ENCODE results near the gene CYP26C1. TPM values are rescaled to one million over a fixed set of nuclear protein-coding genes. Genes with fewer than 3 reads are reported as not detected.

CYP26C1 gene
- total RNA-seq, 2 experiments from 2014 or later: 0.15 to 0.19 TPM

DNA sequence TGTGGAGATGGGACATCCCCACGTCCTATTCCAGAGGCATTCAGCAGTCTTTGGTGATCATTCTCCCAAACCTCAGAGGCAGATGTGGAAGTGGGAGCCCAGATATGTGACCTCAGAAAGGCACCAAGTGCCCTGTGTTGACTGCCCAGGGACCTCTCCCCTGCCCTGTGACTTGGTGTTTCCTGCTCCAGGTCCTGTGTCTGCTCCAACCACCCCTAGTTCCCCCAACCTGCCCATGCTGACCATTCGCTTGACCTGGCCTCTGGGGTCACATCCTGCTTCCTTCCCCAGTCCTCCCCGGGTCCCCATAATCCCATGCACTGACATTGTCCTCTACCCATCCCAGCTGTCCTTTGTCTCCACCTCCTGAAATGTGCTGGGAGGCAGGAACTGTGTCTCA lies 20.7 kb downstream of the CYP26C1 start:
- no peaks in the 10 kb centered on the region for H4K20me1 ChIP-seq (ENCODE audit: insufficient read depth, low read length)
- no peak overlapping the region for H3K4me3 ChIP-seq (ENCODE audit: low read depth, low read length, poor library complexity, severe bottlenecking)
- ChIA-PET CTCF (ENCODE audit: unreplicated experiment) (no interaction called here), POLR2A (interaction anchor here (0.6 kb wide), 1 partner anchor 145 kb away, joined by 3 read pairs; no protein-coding TSS in a partner anchor)
- no peak for DNase-seq (ENCODE audit: low spot score)
- no peak overlapping the region for H2AFZ ChIP-seq (ENCODE audit: low read length)
- no peaks in the 10 kb centered on the region for H3K79me2 ChIP-seq (ENCODE audit: insufficient read depth, low read depth, low read length)
- intact Hi-C loops (cut with micrococcal nuclease; ENCODE audit: unreplicated experiment): loop anchor here (5.0 kb wide), 1 partner anchor 271 kb away; no protein-coding TSS in a partner anchor
- TF ChIP-seq CTCF (conservative IDR thresholded peaks at IDR 0.05; ENCODE audit: low read length): no peak
- TF ChIP-seq EZH2phosphoT487 (IDR thresholded peaks at IDR 0.05; ENCODE audit: borderline replicate concordance, low read depth, low read length): no peak
- no peaks in the 10 kb centered on the region for H3K4me1 ChIP-seq (ENCODE audit: insufficient read depth, low read length, poor library complexity, severe bottlenecking)
- no peak overlapping the region for H3K4me2 ChIP-seq (ENCODE audit: low read length)
- no peak overlapping the region for H3K27ac ChIP-seq (ENCODE audit: low read depth, low read length, poor library complexity, severe bottlenecking)
- no peaks in the 10 kb centered on the region for H3K9me3 ChIP-seq (ENCODE audit: low read length)
- H3K36me3 ChIP-seq (ENCODE audit: insufficient read depth, low read length): no peaks in the 10 kb centered on the region
- H3K9me2 ChIP-seq (ENCODE audit: insufficient read depth, low read length): no peaks in the 10 kb centered on the region
- BruUV-seq (replicated peaks): no TSS peak

GRCh38 chr10:93081834-93082233 lies 21.2 kb downstream of the CYP26C1 start:
- no peaks in the 10 kb centered on the region for H3K36me3 ChIP-seq (ENCODE audit: insufficient read depth, low read length)
- no peaks in the 10 kb centered on the region for H3K4me1 ChIP-seq (ENCODE audit: insufficient read depth, low read length, poor library complexity, severe bottlenecking)
- H3K9me2 ChIP-seq (ENCODE audit: insufficient read depth, low read length): no peaks in the 10 kb centered on the region
- ChIA-PET POLR2A (no interaction called here), CTCF (ENCODE audit: unreplicated experiment) (no interaction called here)
- H3K4me3 ChIP-seq (ENCODE audit: low read depth, low read length, poor library complexity, severe bottlenecking): no peak overlapping the region
- H4K20me1 ChIP-seq (ENCODE audit: insufficient read depth, low read length): no peaks in the 10 kb centered on the region
- no peak for DNase-seq (ENCODE audit: low spot score)
- no peaks in the 10 kb centered on the region for H3K79me2 ChIP-seq (ENCODE audit: insufficient read depth, low read depth, low read length)
- intact Hi-C loops (cut with micrococcal nuclease; ENCODE audit: unreplicated experiment): loop anchor here (5.0 kb wide), 1 partner anchor 270 kb away; no protein-coding TSS in a partner anchor
- no peaks in the 10 kb centered on the region for H3K9me3 ChIP-seq (ENCODE audit: low read length)
- no peak overlapping the region for H3K27ac ChIP-seq (ENCODE audit: low read depth, low read length, poor library complexity, severe bottlenecking)
- TF ChIP-seq CTCF (conservative IDR thresholded peaks at IDR 0.05; ENCODE audit: low read length) (no peak), EZH2phosphoT487 (IDR thresholded peaks at IDR 0.05; ENCODE audit: borderline replicate concordance, low read depth, low read length) (no peak)
- H3K4me2 ChIP-seq (ENCODE audit: low read length): no peak overlapping the region
- no peak overlapping the region for H2AFZ ChIP-seq (ENCODE audit: low read length)
- BruUV-seq (replicated peaks): no TSS peak

GRCh38 chr10:93083743-93084539 lies 23.3 kb downstream of the CYP26C1 start:
- Histone ChIP-seq H3K27ac (ENCODE audit: low read depth, low read length, poor library complexity, severe bottlenecking) (no peak overlapping the region), H3K9me2 (ENCODE audit: insufficient read depth, low read length) (no peaks in the 10 kb centered on the region), H4K20me1 (ENCODE audit: insufficient read depth, low read length) (no peaks in the 10 kb centered on the region), H3K9me3 (ENCODE audit: low read length) (no peaks in the 10 kb centered on the region), H2AFZ (ENCODE audit: low read length) (no peak overlapping the region), H3K4me2 (ENCODE audit: low read length) (no peak overlapping the region), H3K4me1 (ENCODE audit: insufficient read depth, low read length, poor library complexity, severe bottlenecking) (no peaks in the 10 kb centered on the region), H3K79me2 (ENCODE audit: insufficient read depth, low read depth, low read length) (no peaks in the 10 kb centered on the region), H3K36me3 (ENCODE audit: insufficient read depth, low read length) (no peaks in the 10 kb centered on the region), H3K4me3 (ENCODE audit: low read depth, low read length, poor library complexity, severe bottlenecking) (no peak overlapping the region)
- DNase-seq (ENCODE audit: low spot score): no peak
- POLR2A ChIA-PET: no interaction called here
- no TSS peak for BruUV-seq (replicated peaks)
- CTCF ChIA-PET (ENCODE audit: unreplicated experiment): no interaction called here
- TF ChIP-seq CTCF (conservative IDR thresholded peaks at IDR 0.05; ENCODE audit: low read length) (no peak), EZH2phosphoT487 (IDR thresholded peaks at IDR 0.05; ENCODE audit: borderline replicate concordance, low read depth, low read length) (no peak)
- intact Hi-C loops (cut with micrococcal nuclease; ENCODE audit: unreplicated experiment): loop anchor here (5.0 kb wide), 1 partner anchor 268 kb away; no protein-coding TSS in a partner anchor

All from OCI-LY7 (cell line).